OCI-LY1 (cell line): ENCODE results near the gene CFAP298.
"Not testable (repeated sequence)": the region's sequence is repeated elsewhere in the genome, so short reads cannot be mapped to it uniquely, and the experiment has no call there.

Source experiments
- H2AFZ ChIP-seq: fragments of 200-600 bp; sonication (generic), shearing (Covaris generic); 2 replicates; pipeline ENCODE4 v1.6.0; 2014; ENCODE audit warnings: antibody characterized with exemption, mild to moderate bottlenecking, low read length
- H3F3A ChIP-seq: fragments of 200-600 bp; sonication (generic), shearing (Covaris generic); 2 replicates; pipeline ENCODE4 v1.6.0; 2014; ENCODE audit warnings: mild to moderate bottlenecking, antibody characterized with exemption, low read length, moderate library complexity; ENCODE audit not compliant: insufficient read depth
- H3K27ac ChIP-seq: fragments of 200-600 bp; sonication (generic); 2 replicates; pipeline ENCODE4 v1.5.1; 2014; ENCODE audit warnings: low read length, mixed run types, mild to moderate bottlenecking, low read depth; ENCODE audit not compliant: poor library complexity, severe bottlenecking
- H3K27me3 ChIP-seq: fragments of 200-600 bp; sonication (generic); 2 replicates; pipeline ENCODE4 v1.6.0; 2014; ENCODE audit warnings: antibody characterized with exemption, mild to moderate bottlenecking, low read length, moderate library complexity; ENCODE audit not compliant: insufficient read depth
- H3K36me3 ChIP-seq: fragments of 200-600 bp; sonication (generic); 2 replicates; pipeline ENCODE4 v1.6.1; 2014; ENCODE audit warnings: mild to moderate bottlenecking, antibody characterized with exemption, low read length, moderate library complexity, mixed read lengths; ENCODE audit not compliant: insufficient read depth
- H3K4me1 ChIP-seq: fragments of 200-600 bp; sonication (generic); 2 replicates; pipeline ENCODE4 v1.5.1; 2014; ENCODE audit warnings: mild to moderate bottlenecking, low read length, moderate library complexity; ENCODE audit not compliant: insufficient read depth, severe bottlenecking
- H3K4me2 ChIP-seq: fragments of 200-600 bp; sonication (generic), shearing (Covaris generic); 2 replicates; pipeline ENCODE4 v1.6.1; 2014; ENCODE audit warnings: low read length
- H3K4me3 ChIP-seq: fragments of 200-600 bp; sonication (generic); 2 replicates; pipeline ENCODE4 v1.5.1; 2014; ENCODE audit warnings: low read length, low read depth, mild to moderate bottlenecking, mixed read lengths; ENCODE audit not compliant: poor library complexity, severe bottlenecking
- H3K79me2 ChIP-seq: fragments of 200-600 bp; shearing (Covaris generic); 2 replicates; pipeline ENCODE4 v1.6.1; 2016; ENCODE audit warnings: mixed run types, low read length, mixed read lengths; ENCODE audit not compliant: insufficient read depth
- H3K9ac ChIP-seq: fragments of 200-600 bp; sonication (generic), shearing (Covaris generic); 2 replicates; pipeline ENCODE4 v1.6.1; 2014; ENCODE audit warnings: mild to moderate bottlenecking, low read length, mixed read lengths
- H3K9me2 ChIP-seq: fragments of 200-600 bp; sonication (generic), shearing (Covaris generic); 2 replicates; pipeline ENCODE4 v1.6.1; 2014; ENCODE audit warnings: low read depth, mild to moderate bottlenecking, low read length, mixed read lengths
- H3K9me3 ChIP-seq: fragments of 200-600 bp; shearing (Covaris generic); 2 replicates; pipeline ENCODE4 v1.6.1; 2014; ENCODE audit warnings: low read length, mixed read lengths
- H4K20me1 ChIP-seq: fragments of 200-600 bp; sonication (generic), shearing (Covaris generic); 2 replicates; pipeline ENCODE4 v1.6.0; 2016; ENCODE audit warnings: mild to moderate bottlenecking, low read length; ENCODE audit not compliant: insufficient read depth
- CTCF ChIP-seq: fragments of 200-600 bp; sonication (generic), shearing (Covaris generic); IDR thresholded peaks from 2 replicates; pipeline ENCODE4 v1.5.1; 2017; ENCODE audit warnings: mild to moderate bottlenecking, antibody characterized with exemption, low read length, moderate library complexity, mixed read lengths
- EZH2 ChIP-seq: fragments of 200-600 bp; sonication (generic), shearing (Covaris generic); IDR thresholded peaks from 2 replicates; pipeline ENCODE4 v1.8.0; 2017; ENCODE audit warnings: borderline replicate concordance, mixed run types, mild to moderate bottlenecking, antibody characterized with exemption, low read length, moderate library complexity, mixed read lengths

Gene CFAP298

GRCh38 chr21:32613436-32614043, 1.4 kb upstream of the CFAP298 start:
- Histone ChIP-seq H3F3A (no peaks in the 10 kb centered on the region), H3K9me3 (no peaks in the 10 kb centered on the region), H3K27ac (no peak overlapping the region), H4K20me1 (no peaks in the 10 kb centered on the region), H2AFZ (no peak overlapping the region), H3K9me2 (no peaks in the 10 kb centered on the region), H3K9ac (no peak overlapping the region), H3K4me2 (peak overlapping the region; percentile 79), H3K4me3 (peak overlapping the region; percentile 91), H3K36me3 (peaks cover 15% of the 10 kb centered on the region; the same call in 1 of the 2 replicates), H3K27me3 (no peaks in the 10 kb centered on the region), H3K4me1 (peaks cover 14% of the 10 kb centered on the region), H3K79me2 (peaks cover 7% of the 10 kb centered on the region; the same call in 1 of the 2 replicates)
- TF ChIP-seq EZH2 (no peak), CTCF (no peak)

GRCh38 chr21:32612999-32613337, 791 bp upstream of the CFAP298 start:
- H3K9ac ChIP-seq: peak overlapping the region; percentile 85
- peaks cover 14% of the 10 kb centered on the region for H3K4me1 ChIP-seq
- H3K36me3 ChIP-seq: peaks cover 19% of the 10 kb centered on the region; the same call in 1 of the 2 replicates
- H4K20me1 ChIP-seq: no peaks in the 10 kb centered on the region
- H3K9me2 ChIP-seq: no peaks in the 10 kb centered on the region
- no peak overlapping the region for H3K27ac ChIP-seq
- H3K79me2 ChIP-seq: peaks cover 7% of the 10 kb centered on the region; the same call in 1 of the 2 replicates
- no peaks in the 10 kb centered on the region for H3F3A ChIP-seq
- no peaks in the 10 kb centered on the region for H3K27me3 ChIP-seq
- no peak for TF ChIP-seq CTCF
- TF ChIP-seq EZH2: no peak
- H3K9me3 ChIP-seq: no peaks in the 10 kb centered on the region
- H2AFZ ChIP-seq: 0 out of 2 replicates have a peak overlapping the region, but pooled peaks have one; percentile 38
- H3K4me3 ChIP-seq: peak overlapping the region; percentile 91
- H3K4me2 ChIP-seq: peak overlapping the region; percentile 79

GRCh38 chr21:32611471-32611997, 643 bp downstream of the CFAP298 start:
- Histone ChIP-seq H3F3A (no peaks in the 10 kb centered on the region), H3K36me3 (peaks cover 33% of the 10 kb centered on the region), H3K4me3 (peak overlapping the region; percentile 91), H3K9me2 (no peaks in the 10 kb centered on the region), H3K9ac (peak overlapping the region; percentile 85), H3K79me2 (peaks cover 7% of the 10 kb centered on the region; the same call in 1 of the 2 replicates), H3K27me3 (no peaks in the 10 kb centered on the region), H3K4me1 (peaks cover 14% of the 10 kb centered on the region), H3K4me2 (peak overlapping the region; percentile 79), H3K27ac (peak overlapping the region; percentile 68), H2AFZ (peak overlapping the region; percentile 48; the same call in 1 of the 2 replicates), H4K20me1 (no peaks in the 10 kb centered on the region), H3K9me3 (no peaks in the 10 kb centered on the region)
- TF ChIP-seq EZH2: no peak
- no peak for TF ChIP-seq CTCF

GRCh38 chr21:32610940-32611339, 1.2 kb downstream of the CFAP298 start:
- H2AFZ ChIP-seq, H4K20me1 ChIP-seq, H3K9me3 ChIP-seq, H3F3A ChIP-seq, H3K9me2 ChIP-seq, H3K27ac ChIP-seq, H3K27me3 ChIP-seq, H3K9ac ChIP-seq, H3K79me2 ChIP-seq: not testable (repeated sequence)
- Histone ChIP-seq H3K4me2 (peak overlapping the region; percentile 22; the same call in 1 of the 2 replicates), H3K4me1 (peaks cover 14% of the 10 kb centered on the region), H3K36me3 (peaks cover 38% of the 10 kb centered on the region), H3K4me3 (peak overlapping the region; percentile 91)
